Cortex of kidney (tissue), 1 donor: ENCODE measurements around the gene SUGT1.
"Not testable (repeated sequence)": the region's sequence is repeated elsewhere in the genome, so short reads cannot be mapped to it uniquely, and the experiment has no call there.

Source experiments
- DNase-seq: peaks from one replicate; lab custom pipeline; 2025; lab: John Stamatoyannopoulos, UW

The SUGT1 gene

DNA sequence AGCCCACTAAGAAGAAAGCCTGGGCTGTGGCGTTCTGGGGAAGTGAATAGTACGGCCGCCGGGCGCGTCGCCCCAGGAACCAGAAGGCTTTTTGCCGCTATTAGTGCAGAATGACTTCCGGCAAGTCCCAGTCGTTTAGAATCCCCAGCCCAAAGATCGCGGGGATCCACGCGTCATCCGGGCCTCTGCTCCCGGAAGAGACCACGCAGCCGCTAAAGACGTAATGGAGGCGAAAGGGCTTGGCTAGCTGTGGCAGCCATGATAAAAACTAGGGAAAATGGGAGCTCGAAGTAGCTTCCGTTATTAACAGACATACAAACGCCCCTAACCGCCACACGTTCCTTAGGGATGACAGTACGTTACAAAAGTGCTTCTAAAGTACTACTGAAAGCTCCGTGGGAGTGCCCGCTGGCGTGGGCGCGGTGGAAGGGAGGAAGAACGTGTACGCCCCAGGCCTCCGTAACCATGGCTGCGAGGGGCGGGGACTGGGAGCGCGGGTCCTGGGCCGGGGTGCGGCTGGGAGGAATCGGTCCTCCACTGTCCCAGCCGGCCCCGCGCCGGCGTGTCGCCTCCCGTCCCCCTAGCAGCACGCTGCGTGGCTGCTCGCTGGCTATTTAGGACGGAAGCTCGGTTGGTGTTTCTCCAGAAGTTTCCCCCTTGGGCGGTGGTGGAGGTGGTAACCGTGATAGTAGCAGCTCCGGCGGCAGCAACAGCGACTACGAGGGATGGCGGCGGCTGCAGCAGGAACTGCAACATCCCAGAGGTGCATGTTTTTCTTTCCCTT, at the start of gene SUGT1:
Gene SUGT1 (plus strand): TSS at position 641 of the 784 bp plus-strand sequence. CDS start 85 bp downstream, at position 726.
- DNase-seq, result peak; percentile 92

DNA sequence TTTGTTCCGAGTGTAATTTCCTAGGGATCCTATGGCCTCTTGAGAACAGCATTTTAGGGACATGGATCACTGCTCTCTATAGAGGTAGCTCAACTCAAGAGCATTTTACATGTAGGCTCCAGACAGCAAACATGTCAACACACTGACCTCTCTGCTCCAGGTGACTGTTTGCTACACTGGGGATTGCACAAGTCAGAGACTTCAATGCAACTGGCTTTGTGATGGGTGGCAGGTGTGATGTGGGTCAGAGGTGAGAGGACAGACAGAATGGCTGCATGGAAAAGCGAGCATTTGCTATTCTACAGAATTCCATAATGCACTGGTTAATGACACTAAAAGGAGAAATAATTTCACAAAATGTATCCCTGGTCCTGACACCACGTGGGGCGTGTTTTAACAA, 49.3 kb upstream of the SUGT1 start:
- DNase-seq, result not testable (repeated sequence)

DNA sequence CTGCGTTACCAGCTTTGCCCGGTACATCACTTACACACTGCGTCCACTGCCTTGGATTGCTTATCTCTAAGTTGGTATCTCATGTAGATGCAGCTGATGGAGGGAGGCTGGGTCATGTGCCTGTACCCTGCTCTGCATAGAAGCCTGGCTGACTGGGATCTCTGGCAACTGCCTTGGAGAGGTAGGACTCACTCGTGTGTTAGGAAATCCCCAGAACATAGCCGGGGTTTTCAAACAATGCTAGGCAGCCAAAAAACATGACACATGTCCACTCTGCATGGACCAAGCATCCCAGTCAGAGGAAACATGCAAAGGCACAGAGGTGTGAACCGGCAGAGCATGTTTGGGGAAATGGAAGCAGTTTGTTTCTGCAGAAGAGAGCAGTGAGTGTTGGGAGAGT, 46.5 kb upstream of the SUGT1 start:
- not testable (repeated sequence) for DNase-seq

DNA sequence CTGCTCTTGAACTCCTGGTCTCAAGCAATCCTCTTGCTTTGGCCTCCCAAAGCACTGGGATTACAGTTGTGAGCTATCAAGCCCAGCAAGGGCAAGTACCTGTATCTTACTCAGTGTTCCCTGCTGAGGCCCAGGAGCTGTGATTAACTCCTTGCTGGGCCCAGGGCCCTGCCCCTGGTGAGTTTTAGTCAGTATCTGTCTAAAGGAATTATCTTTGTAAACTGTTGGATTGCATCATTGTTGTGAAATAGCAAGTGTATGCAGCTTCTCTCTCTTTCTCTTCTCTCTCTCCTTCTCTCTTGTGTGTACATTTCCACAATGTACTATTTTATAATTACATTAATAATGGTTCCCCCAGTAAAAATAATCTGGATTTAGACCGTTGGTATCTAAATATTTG, 45.8 kb upstream of the SUGT1 start:
- DNase-seq, result not testable (repeated sequence)

DNA sequence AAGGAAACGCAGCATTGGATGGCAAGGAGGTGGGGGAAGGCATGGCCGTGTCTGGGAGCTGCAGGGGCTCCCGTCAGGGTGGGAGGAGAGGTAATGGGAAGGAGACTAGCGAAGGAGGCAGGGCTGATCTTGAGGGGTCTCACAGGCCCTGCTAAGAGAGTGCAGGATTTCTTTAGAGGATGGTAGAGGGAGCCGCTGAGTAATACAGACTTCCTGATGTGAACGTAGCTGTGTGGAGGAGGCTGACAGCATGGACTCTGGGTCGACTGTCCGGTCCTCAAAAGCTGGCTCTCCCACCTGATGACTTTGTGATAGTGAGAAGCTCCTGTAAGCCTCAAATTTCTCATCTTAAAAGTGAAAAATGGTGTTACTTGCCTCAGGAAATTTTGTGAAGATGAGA, 44.5 kb upstream of the SUGT1 start:
- not testable (repeated sequence) for DNase-seq

DNA sequence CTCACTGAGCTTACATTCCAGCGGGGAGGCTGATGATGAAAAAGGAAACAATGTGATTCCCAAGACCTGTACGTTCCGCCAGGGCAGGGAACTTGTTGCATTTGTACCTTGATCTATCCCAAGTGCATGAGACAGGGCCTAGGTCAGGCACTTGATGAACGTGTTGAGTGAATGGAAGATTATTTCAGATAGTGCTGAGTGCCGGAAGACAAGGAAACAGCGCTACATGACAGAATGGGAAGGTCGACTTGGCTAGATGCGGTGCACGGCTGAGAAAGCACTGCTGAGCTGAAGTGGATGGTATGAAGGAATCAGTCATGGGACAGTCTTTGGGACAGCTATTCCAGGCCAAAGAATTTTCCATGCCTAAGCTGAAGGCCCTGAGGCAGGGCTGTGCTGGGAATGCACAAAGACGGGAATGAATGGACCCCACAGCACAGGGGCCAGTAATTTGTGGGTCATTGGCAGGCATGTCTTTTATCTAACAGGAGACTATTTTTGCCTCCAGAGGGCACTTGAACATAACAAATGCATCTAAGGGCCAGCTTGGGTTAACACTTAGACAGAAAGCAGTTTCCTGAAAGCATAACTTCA, 43.5 kb upstream of the SUGT1 start:
- DNase-seq, result not testable (repeated sequence)

DNA sequence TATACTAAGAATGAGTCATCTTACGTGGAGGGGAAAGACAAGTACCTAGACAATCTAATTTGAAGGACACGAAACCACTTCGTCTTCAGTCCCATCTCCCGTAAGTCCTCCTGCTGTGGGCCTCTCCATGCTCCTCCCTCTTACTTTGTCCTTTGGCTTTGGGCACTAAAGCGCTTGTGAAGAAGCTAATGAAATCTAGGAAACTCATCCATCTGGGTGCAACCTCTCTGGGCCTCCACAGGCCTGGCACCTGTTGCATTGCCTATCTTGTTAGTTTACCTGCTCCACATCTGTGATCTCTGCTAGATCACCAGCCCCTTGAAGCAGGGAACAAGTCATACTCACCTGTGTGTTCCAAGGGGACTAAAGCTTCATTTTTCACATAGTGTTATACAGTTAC, 42.5 kb upstream of the SUGT1 start:
- DNase-seq, result not testable (repeated sequence)

DNA sequence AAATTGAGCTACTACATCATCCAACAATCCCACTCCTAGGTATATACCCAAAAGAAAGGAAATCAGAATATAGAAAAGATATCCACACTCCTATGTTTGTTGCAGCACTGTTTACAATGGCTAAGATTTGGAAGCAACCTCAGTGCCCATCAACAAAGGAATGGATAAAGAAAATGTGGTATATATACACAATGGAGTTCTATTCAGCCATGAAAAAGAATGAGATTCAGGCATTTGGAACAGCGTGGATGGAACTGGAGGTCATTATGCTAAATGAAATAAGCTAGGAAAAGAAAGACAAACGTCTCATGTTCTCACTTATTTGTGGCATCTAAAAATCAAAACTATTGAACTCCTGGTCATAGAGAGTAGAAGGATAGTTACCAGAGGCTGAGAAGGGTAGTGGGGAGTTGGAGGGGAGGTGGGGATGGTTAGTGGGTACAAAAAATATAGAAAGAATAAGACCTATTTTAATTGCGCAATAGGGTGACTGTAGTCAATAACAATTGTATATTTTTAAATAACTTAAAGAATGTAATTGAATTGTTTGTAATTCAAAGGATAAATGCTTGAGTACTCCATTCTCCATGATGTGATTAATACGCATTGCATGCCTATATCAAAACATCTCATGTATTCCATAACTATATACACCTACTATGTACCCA, 37.4 kb upstream of the SUGT1 start:
- no peak for DNase-seq

DNA sequence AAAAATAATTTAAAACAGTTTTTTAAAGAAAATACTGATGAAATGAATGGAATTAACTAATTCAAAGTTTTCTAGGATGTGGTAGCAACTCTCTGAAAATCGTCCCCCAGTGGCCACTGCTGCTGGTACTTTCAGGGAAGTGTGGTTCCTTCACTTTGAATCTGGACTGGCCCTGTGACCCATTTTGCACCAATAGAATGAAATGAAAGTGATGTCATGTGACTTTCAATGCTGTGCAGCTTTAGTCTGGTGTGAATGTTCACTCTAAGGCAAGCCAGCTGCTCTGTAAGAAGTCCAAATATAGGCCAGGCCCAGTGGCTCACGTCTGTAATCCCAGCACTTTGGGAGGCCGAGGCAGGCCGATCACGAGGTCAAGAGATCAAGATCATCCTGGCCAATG, 36.8 kb upstream of the SUGT1 start:
- no peak for DNase-seq

DNA sequence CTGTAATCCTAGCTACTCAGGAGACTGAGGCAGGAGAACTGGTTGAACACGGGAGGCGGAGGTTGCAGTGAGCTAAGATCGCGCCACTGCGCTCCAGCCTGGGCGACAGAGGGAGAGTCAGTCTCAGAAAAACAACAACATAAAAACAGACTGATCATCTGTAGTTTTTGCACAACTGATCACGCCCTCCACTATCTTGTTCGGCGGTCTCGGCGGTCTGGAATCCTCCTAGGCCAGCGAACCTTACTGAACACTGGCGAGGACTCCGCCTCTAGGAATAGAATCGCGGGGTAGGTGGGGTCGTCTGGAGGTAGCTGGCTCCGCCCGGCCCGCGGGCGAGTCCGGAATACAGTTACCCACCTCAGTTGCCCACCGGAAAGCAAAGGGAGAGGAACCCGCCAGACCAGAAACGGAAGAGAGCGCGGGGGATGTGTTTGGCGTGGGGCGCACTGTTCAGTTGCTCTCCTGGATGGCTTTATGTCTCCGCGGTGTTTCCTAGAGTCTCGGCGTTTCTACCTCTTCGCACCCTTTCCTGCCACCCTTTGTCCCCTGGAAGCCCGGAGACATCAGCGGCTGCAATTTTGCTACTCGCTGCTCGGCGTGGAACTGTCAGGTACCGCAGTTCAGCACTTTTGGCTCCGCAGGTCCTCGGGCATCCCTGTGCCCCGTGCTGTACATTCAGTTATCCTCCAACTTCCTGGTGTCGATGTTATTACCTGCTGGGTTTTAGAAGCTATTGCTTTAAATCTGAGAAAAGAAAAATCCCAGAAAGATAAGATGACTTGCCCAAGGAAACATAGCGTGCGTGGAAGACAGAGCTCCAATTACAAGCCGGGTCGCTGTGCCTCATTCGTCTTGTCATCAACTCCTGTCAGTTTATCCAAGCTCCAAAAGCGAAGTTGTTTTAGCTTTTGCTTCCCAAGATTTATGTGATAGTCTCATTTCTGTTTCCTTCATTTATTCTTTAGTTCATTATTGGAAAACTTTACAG, 35.3 kb upstream of the SUGT1 start:
- no peak for DNase-seq

DNA sequence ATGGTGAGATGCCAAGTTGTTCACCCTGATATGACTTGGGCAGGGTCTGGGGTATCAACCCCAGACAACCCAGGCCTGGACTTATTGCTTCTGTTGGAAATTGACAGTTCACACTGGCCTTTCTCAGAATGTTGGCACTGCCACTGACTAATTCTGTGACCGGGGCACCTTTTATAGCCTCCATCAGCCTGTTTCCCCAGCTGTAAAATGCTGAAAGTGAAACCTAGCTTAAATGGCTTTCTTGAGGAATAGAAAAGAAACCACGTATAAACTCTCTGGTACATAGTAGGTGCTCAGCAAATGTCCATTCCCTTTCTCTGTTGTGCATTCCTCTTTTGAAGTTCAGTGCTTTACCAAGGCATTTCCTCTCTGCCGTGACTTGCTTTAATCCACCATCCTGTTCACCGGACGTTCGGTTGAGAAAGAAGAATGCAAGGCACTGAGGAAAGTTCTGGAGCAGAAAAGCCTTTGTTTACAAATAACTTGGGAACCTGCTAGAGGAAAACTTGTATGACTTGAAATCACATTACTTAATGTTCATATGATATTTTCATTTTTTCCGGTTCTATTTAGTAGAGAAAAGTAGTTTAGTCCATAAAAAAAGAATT, 21.4 kb upstream of the SUGT1 start:
- not testable (repeated sequence) for DNase-seq

DNA sequence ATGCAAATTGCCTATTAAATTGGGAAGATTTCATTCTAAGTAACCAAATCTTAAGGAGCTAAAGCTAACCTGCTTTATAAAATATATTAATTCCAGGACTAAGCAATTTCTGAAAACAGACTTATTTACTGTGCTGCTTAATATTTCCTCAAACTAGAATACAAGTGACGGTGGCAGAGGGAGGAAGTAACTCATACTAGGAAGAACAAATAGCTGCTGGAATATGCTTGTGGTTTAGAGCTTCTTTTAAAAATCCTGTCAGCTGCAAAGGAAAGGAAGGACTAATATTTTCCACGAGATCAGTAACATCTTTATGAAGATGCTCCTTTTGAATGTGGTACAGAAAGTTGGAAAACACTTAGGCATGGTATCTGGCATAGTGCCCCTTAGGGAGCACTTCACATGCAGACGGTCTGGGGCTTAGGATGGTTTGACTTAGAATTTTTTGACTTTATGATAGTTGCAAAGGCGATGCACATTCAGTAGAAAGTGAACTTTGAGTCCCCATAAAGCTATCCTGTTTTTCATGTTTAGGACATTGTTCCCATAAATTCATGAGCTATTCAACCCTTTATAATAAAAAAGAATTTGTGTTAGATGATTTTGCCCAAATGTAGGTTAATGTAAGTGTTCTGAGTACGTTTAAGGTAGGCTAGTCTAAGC, 13.8 kb upstream of the SUGT1 start:
- DNase-seq, result no peak

DNA sequence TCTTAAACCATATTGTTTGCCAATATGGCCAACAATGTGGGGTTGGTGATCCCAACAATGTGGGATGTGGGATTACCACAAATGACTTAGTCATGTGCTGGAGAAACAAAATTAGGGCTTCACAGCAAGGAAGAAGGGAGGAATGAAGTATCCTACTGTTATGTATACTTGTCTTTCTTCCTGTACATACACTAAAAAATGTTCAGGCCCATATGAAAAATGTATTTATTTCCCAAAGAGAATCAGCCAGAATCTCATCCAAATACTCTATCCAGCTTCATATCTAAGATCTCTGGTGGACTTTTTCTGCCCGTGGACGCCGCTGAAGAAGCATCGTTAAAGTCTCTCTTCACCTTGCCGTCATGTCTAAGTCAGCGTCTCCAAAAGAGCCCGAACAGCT, 10.5 kb upstream of the SUGT1 start, which contains the start of gene HNRNPA1L2:
Gene HNRNPA1L2 (plus strand): TSS at position 301 of the 400 bp plus-strand sequence. CDS start 62 bp downstream, at position 363.
- DNase-seq, result no peak

DNA sequence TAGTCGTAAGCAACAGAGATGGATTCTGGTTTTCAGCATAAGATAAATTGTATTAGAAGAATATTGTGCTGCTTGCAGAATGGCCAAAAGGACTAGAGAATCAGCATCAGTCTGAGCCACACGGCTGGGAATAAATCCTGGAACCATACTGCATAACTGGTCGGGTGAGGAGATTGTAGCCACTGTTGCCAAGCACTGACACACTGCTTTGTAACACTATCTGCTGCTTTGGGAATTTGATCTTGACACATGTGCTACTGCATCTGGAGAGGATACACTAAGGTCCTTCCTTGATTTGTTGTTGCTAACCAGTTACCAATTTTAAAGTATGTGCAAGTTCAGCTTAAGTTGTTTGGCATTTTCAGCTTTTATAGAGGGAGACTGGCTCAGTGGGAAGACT, 8.5 kb upstream of the SUGT1 start:
- DNase-seq, result no peak

DNA sequence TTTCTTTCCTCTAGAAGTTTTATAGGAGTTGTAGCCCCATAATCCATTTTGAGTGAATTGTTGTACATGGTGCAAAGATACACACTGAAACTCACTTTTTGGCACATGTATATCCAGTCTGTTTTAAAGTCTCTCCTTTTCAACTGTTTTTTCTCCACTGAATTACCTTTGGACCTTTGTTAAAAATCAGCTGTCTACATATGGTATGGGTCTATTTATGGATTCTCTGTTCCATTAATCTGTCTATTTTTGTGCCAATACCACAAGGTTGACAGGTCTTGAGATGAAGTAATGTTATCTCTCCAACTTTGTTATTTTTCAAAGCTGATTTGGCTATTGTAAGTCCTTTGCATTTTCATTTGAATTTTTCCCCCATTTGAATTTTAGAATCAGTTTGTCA, 5.7 kb upstream of the SUGT1 start:
- DNase-seq, result no peak

DNA sequence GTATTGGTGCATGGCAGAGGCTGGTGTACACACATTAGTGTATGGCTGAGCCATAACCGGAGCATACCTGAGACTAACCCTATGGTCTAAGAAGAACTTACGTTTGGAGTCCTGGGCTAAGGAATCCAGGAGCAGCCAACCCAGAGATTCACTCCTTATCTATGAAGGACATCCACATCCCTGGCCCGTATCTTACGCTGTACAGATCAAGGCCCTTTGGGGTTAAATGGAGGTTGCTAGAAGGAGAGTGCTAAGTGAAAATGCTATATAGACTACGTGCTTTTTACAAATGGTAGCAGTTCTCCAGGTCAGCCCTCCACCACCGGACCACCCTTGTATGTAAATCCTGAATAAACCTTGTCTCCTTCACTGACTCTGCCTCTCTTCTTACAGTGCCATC, 1.9 kb upstream of the SUGT1 start:
- no peak for DNase-seq

DNA sequence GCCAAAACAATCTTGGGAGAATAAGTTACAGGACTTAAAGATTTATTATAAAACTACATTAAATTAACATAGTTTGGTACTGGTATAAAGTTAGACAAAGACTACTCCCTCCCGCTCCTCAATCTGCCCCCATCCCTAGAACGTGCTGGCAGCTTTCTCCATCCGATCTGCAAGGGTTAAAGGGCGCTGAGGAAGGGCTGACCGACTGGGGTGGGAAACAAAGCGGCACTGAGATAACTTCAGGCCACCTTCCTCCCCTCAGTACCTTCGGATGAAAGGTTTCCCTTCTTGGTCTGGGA, 790 bp upstream of the SUGT1 start:
- DNase-seq, result no peak

DNA sequence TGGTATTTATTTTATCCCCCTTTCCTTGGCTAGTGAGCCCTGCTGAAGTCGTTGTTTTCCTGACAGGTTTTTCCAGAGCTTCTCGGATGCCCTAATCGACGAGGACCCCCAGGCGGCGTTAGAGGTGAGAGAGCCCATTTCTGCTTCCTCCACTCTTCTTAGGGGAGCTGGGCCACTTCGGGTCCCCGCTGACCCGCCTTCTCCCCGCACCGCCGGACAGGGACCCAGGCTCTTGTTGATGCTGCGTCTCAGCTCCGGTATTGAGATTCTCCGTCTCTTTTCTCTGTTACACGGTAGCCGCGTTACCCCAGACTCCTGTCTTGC, 306 bp downstream of the SUGT1 start:
- DNase-seq, result no peak

DNA sequence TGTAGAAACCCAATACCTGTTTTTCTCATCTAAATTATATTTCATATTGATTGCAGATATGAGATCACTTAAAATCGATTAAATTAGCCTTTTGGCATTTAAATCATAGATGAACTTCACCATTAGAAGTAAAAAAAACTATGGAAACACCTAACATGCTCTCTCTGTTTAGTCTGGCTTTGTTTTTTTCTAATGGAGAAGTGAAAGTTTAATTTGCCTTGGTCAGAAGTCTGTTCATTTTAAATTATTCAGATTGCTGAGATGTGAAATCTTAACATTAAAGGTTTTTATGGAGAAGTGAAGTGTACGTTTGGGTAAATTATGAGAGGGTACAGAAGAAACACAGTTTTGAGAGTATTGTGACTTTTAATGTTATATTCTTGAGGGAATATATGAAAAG, 6.7 kb downstream of the SUGT1 start:
- DNase-seq, result no peak

DNA sequence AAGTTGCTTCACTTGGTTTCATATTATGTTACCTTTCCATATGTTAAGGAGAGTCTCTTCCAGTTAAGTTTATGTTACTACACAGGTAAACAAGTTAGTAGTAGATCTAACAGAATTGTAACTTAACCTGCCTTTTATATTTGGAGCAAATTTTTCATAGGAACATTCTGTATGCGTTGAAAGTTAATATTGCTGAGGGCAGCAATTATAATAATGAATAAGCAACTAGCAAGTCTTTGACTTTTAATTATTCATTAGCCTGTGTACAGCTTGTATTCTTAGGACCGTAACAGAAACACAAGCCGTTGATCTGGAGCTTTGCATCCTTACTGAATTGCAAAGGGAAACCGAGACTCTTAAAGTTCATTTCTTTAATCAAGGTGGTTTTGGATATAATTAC, 11.6 kb downstream of the SUGT1 start:
- no peak for DNase-seq

DNA sequence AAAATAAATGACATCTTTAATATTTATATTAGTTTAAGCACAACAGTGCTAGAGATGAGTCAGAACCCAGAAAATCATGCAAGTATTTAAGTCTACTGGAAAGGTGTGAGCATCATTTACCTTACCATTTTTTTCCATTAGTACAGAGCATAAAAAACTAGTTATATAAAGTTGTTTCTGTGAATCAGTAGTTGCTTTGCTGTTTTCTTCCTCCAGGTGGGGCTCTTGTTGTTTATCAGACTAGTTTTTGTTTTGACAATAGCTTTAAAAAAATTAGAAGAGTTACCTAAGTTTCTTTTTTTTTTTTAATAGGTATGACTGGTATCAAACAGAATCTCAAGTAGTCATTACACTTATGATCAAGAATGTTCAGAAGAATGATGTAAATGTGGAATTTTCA, 12.7 kb downstream of the SUGT1 start:
- no peak for DNase-seq
